Measurements from ENCODE around the gene STARD3NL. TPM values are rescaled to one million over a fixed set of nuclear protein-coding genes. Genes with fewer than 3 reads are reported as not detected.

Gene STARD3NL
- total RNA-seq, 2 donors from 2014 or later = 10.9 to 19.7 TPM

GRCh38 chr7:38222481-38223096, 44.5 kb downstream of the STARD3NL start:
- no peaks in the 10 kb centered on the region for H3K9me3 ChIP-seq
- 60 to 63% methylated on average over 5 of the region's 5 CpGs for WGBS, 2 donors
- no peak overlapping the region for H3K4me3 ChIP-seq
- peak in 2 of 4 donors; percentile 36 to 56 for DNase-seq
- intact Hi-C loops (cut with DNase I) = loop anchor here (5.0 kb wide), 1 partner anchor 115 kb away; no protein-coding TSS in a partner anchor
- H3K27ac ChIP-seq = no peak overlapping the region
- no peaks in the 10 kb centered on the region for H3K27me3 ChIP-seq
- H3K4me1 ChIP-seq = no peaks in the 10 kb centered on the region
- ATAC-seq = peak; percentile 85
- TF ChIP-seq POLR2A (IDR thresholded peaks at IDR 0.05) = no peak
- TF ChIP-seq CTCF (IDR thresholded peaks at IDR 0.05) = peak; percentile 61 to 97 (median 95)
- H3K36me3 ChIP-seq (replicated peaks in 1 of 2; ENCODE audit: insufficient read depth in 1 of 2, low read depth in 2 of 2) = peaks cover 0 to 2% of the 10 kb centered on the region in 2 donors

- Histone ChIP-seq H3K4me3 (no peak overlapping the region), H3K27me3 (no peaks in the 10 kb centered on the region), H3K9me3 (no peaks in the 10 kb centered on the region), H3K36me3 (replicated peaks in 1 of 2; ENCODE audit: insufficient read depth in 1 of 2, low read depth in 2 of 2) (peaks cover 0 to 2% of the 10 kb centered on the region in 2 donors), H3K27ac (no peak overlapping the region), H3K4me1 (no peaks in the 10 kb centered on the region)
- WGBS, 2 donors = 83 to 85% methylated on average over 2 of the region's 2 CpGs
- ATAC-seq (no peak), DNase-seq (no peak)
- intact Hi-C loops (cut with DNase I) = loop anchor here (5.0 kb wide), 1 partner anchor 116 kb away; no protein-coding TSS in a partner anchor
- TF ChIP-seq CTCF (IDR thresholded peaks at IDR 0.05) (no peak), POLR2A (IDR thresholded peaks at IDR 0.05) (no peak)
Measured at GRCh38 chr7:38223306-38223705, 45.3 kb downstream of the STARD3NL start.

GRCh38 chr7:38224392-38224791, 46.3 kb downstream of the STARD3NL start:
- Histone ChIP-seq H3K4me3 (no peak overlapping the region), H3K9me3 (no peaks in the 10 kb centered on the region), H3K4me1 (no peaks in the 10 kb centered on the region), H3K36me3 (replicated peaks in 1 of 2; ENCODE audit: insufficient read depth in 1 of 2, low read depth in 2 of 2) (peaks cover 2 to 7% of the 10 kb centered on the region in 2 donors), H3K27ac (no peak overlapping the region), H3K27me3 (no peaks in the 10 kb centered on the region)
- intact Hi-C loops (cut with DNase I) = loop anchor here (5.0 kb wide), 1 partner anchor 117 kb away; no protein-coding TSS in a partner anchor
- TF ChIP-seq CTCF (IDR thresholded peaks at IDR 0.05) (no peak), POLR2A (IDR thresholded peaks at IDR 0.05) (no peak)
- ATAC-seq (no peak), DNase-seq (no peak)
- WGBS, 2 donors = 87 to 91% methylated on average over 5 of the region's 5 CpGs

- Histone ChIP-seq H3K36me3 (replicated peaks in 1 of 2; ENCODE audit: insufficient read depth in 1 of 2, low read depth in 2 of 2) (peaks cover 4 to 7% of the 10 kb centered on the region in 2 donors), H3K9me3 (no peaks in the 10 kb centered on the region), H3K4me1 (no peaks in the 10 kb centered on the region), H3K4me3 (no peak overlapping the region), H3K27ac (no peak overlapping the region), H3K27me3 (no peaks in the 10 kb centered on the region)
- intact Hi-C loops (cut with DNase I) = loop anchor here (5.0 kb wide), 1 partner anchor 327 kb away; no protein-coding TSS in a partner anchor
- ATAC-seq = no peak
- TF ChIP-seq CTCF (IDR thresholded peaks at IDR 0.05) = no peak
- no peak for TF ChIP-seq POLR2A (IDR thresholded peaks at IDR 0.05)
- DNase-seq = no peak
- WGBS, 2 donors = 87 to 92% methylated on average over 6 of the region's 6 CpGs
Measured at GRCh38 chr7:38229386-38229785, 51.3 kb downstream of the STARD3NL start.

All from body of pancreas (tissue), 4 donors.